ENCODE data around the gene PRR5L.

GRCh38 chr11:36507824-36508489 is 211.9 kb downstream of the PRR5L start:
- TF ChIP-seq ELF4 (CRISPR knock-in tag; IDR thresholded peaks at IDR 0.05): no peak
- TF ChIP-seq EZH2 (IDR thresholded peaks at IDR 0.05; ENCODE audit: borderline replicate concordance, low read depth, low read length): no peak
- TF ChIP-seq CTCF (IDR thresholded peaks at IDR 0.05 in 2 of 3, conservative IDR thresholded peaks at IDR 0.05 in 1 of 3; ENCODE audit: insufficient read depth in 2 of 3, low read depth in 1 of 3, low read length in 3 of 3): no peak
- TF ChIP-seq YY1 (IDR thresholded peaks at IDR 0.05; ENCODE audit: borderline replicate concordance in 1 of 3, control insufficient read depth in 1 of 3, extremely low read depth in 1 of 3, insufficient read depth in 3 of 3, insufficient read length in 1 of 3, insufficient replicate concordance in 2 of 3, low read depth in 1 of 3, low read length in 2 of 3): no peak
- TF ChIP-seq ZFP36 (IDR thresholded peaks at IDR 0.05; ENCODE audit: low read depth, low read length, partially characterized antibody): no peak
- no peak for TF ChIP-seq ZBTB49 (CRISPR knock-in tag; IDR thresholded peaks at IDR 0.05; ENCODE audit: borderline replicate concordance)
- TF ChIP-seq NFE2 (IDR thresholded peaks at IDR 0.05; ENCODE audit: low read depth): no peak

Measured in K562 (cell line).